GM23338 (cell line): ENCODE data around the gene KLHL36. TPM values are rescaled to one million over a fixed set of nuclear protein-coding genes. Genes with fewer than 3 reads are reported as not detected.

ENCODE experiments used
- ATAC-seq: fragments of 200-7000 bp; cut with Tn5 transposase; 3 replicates; pipeline ENCODE4 v1.9.1; 2020
- DNase-seq: peaks from one replicate; pipeline ENCODE4 v3.0.0-alpha.2; 2015; ENCODE audit warnings: low spot score
- H2AFZ ChIP-seq: fragments of 200-600 bp; sonication (generic); 2 replicates; pipeline ENCODE4 v1.8.0; 2016; ENCODE audit warnings: antibody characterized with exemption, mild to moderate bottlenecking, moderate library complexity
- H3F3A ChIP-seq: fragments of 200-600 bp; sonication (generic); replicated peaks from 2 replicates; pipeline ENCODE4 v1.8.0; 2017; ENCODE audit warnings: antibody characterized with exemption, mixed run types, low read depth
- H3K27ac ChIP-seq: fragments of 200-600 bp; sonication (generic); 2 replicates; pipeline ENCODE4 v1.6.1; 2016; ENCODE audit warnings: low read depth
- H3K27me3 ChIP-seq: fragments of 200-600 bp; sonication (generic); 2 replicates; pipeline ENCODE4 v1.8.0; 2016; ENCODE audit warnings: mild to moderate bottlenecking, mixed run types, moderate library complexity; ENCODE audit not compliant: insufficient read depth
- H3K36me3 ChIP-seq: fragments of 200-600 bp; sonication (generic); 2 replicates; pipeline ENCODE4 v1.8.0; 2016; ENCODE audit warnings: mild to moderate bottlenecking; ENCODE audit not compliant: insufficient read depth
- H3K4me1 ChIP-seq: fragments of 200-600 bp; sonication (generic); 2 replicates; pipeline ENCODE4 v1.8.0; 2016; ENCODE audit warnings: mild to moderate bottlenecking, moderate library complexity; ENCODE audit not compliant: insufficient read depth
- H3K4me2 ChIP-seq: fragments of 200-600 bp; sonication (generic); 2 replicates; pipeline ENCODE4 v1.7.1; 2017; ENCODE audit warnings: mixed run types
- H3K4me3 ChIP-seq: fragments of 200-600 bp; sonication (generic); 2 replicates; pipeline ENCODE4 v1.6.1; 2016; ENCODE audit warnings: mixed run types
- H3K79me2 ChIP-seq: fragments of 200-600 bp; sonication (generic); replicated peaks from 2 replicates; pipeline ENCODE4 v1.8.0; 2017; ENCODE audit warnings: mild to moderate bottlenecking; ENCODE audit not compliant: insufficient read depth
- H3K9me2 ChIP-seq: fragments of 200-600 bp; sonication (generic); 2 replicates; pipeline ENCODE4 v1.8.0; 2017; ENCODE audit not compliant: insufficient read depth
- H4K20me1 ChIP-seq: fragments of 200-600 bp; sonication (generic); replicated peaks from 2 replicates; pipeline ENCODE4 v1.8.0; 2017; ENCODE audit warnings: mild to moderate bottlenecking; ENCODE audit not compliant: insufficient read depth
- H3K27ac Mint-ChIP-seq: 2 replicates; pipeline ENCODE4 v1.8.0; 2020; ENCODE audit warnings: inconsistent platforms, mild to moderate bottlenecking, moderate library complexity, mixed read lengths
- H3K27me3 Mint-ChIP-seq: 3 replicates; pipeline ENCODE4 v1.8.0; 2022; ENCODE audit warnings: low read depth, mild to moderate bottlenecking, moderate library complexity, mixed read lengths, inconsistent platforms; ENCODE audit not compliant: insufficient read depth, poor library complexity
- H3K36me3 Mint-ChIP-seq: 3 replicates; pipeline ENCODE4 v1.8.0; 2021; ENCODE audit warnings: low read depth, mild to moderate bottlenecking, inconsistent platforms, moderate library complexity, mixed read lengths
- H3K4me1 Mint-ChIP-seq: 3 replicates; pipeline ENCODE4 v1.8.0; 2020; ENCODE audit warnings: mild to moderate bottlenecking, inconsistent platforms, mixed read lengths
- H3K4me3 Mint-ChIP-seq: 3 replicates; pipeline ENCODE4 v1.8.0; 2021; ENCODE audit warnings: moderate library complexity, mild to moderate bottlenecking, inconsistent platforms, mixed read lengths
- H3K9me3 Mint-ChIP-seq: 3 replicates; pipeline ENCODE4 v1.8.0; 2020; ENCODE audit warnings: moderate library complexity, mild to moderate bottlenecking, inconsistent platforms, mixed read lengths
- ETS1 ChIP-seq: IDR thresholded peaks from 2 replicates; pipeline ENCODE4 v1.6.1; 2016; ENCODE audit warnings: antibody characterized with exemption
- EZH2 ChIP-seq: fragments of 200-600 bp; sonication (generic); IDR thresholded peaks from one replicate; pipeline ENCODE4 v1.8.0; 2017; ENCODE audit warnings: antibody characterized with exemption, mild to moderate bottlenecking, low read depth; ENCODE audit not compliant: unreplicated experiment
- JUNB ChIP-seq: IDR thresholded peaks from one replicate; pipeline ENCODE4 v1.6.1; 2016; ENCODE audit warnings: antibody characterized with exemption; ENCODE audit not compliant: unreplicated experiment
- POLR2AphosphoS5 ChIP-seq: IDR thresholded peaks from 2 replicates; pipeline ENCODE4 v1.6.1; 2016; ENCODE audit warnings: antibody characterized with exemption, low read depth
- ZNF114 ChIP-seq: fragments of 250-450 bp; sonication (Bioruptor Pico); IDR thresholded peaks from 2 replicates; pipeline ENCODE4 v1.5.0; 2020; ENCODE audit warnings: mild to moderate bottlenecking, moderate library complexity
- ZNF462 ChIP-seq: fragments of 250-450 bp; sonication (Bioruptor Pico); IDR thresholded peaks from 2 replicates; pipeline ENCODE4 v1.5.0; 2020; ENCODE audit warnings: mild to moderate bottlenecking, moderate library complexity
- polyA plus RNA-seq: library from polyadenylated mRNA; unstranded; fragments of >200 nt; fragmentation: Nextera tagmentation; extraction: Ambion mirVana; gene quantifications from 2 replicates; pipeline ENCODE4 v1.2.1, GENCODE V29; 2016
- total RNA-seq: library from RNA; depleted of rRNA; stranded (reverse); fragments of >200 nt; shearing (Covaris generic); gene quantifications from 2 replicates; pipeline ENCODE4 v1.2.3, GENCODE V29; 2014

KLHL36 gene
- total and polyA plus RNA-seq, 2 experiments from 2014 or later, result 13.4 to 70.4 TPM

GRCh38 chr16:84631153-84631466 lies 17.2 kb upstream of the KLHL36 start (continued):
- no peak for TF ChIP-seq ZNF462
- no peak for TF ChIP-seq ETS1
- no peak for TF ChIP-seq POLR2AphosphoS5

GRCh38 chr16:84631886-84632285 lies 16.4 kb upstream of the KLHL36 start:
- ATAC-seq, result no peak
- TF ChIP-seq ZNF462 (no peak), ETS1 (no peak), POLR2AphosphoS5 (no peak), EZH2 (no peak), JUNB (no peak), ZNF114 (no peak)

More at GRCh38 chr16:84631886-84632285, 16.4 kb upstream of the KLHL36 start:
- no peak overlapping the region for H3K4me3 Mint-ChIP-seq
- Histone ChIP-seq H3K4me3 (no peak overlapping the region), H3K36me3 (no peaks in the 10 kb centered on the region), H3K27me3 (no peaks in the 10 kb centered on the region), H4K20me1 (no peaks in the 10 kb centered on the region), H3F3A (no peaks in the 10 kb centered on the region), H3K9me2 (no peaks in the 10 kb centered on the region), H2AFZ (peak overlapping the region; percentile 28; the same call in 1 of the 2 replicates), H3K27ac (no peak overlapping the region), H3K4me1 (0 out of 2 replicates have a peak, but pooled peaks cover 5% of the 10 kb centered on the region), H3K4me2 (no peak overlapping the region), H3K79me2 (no peaks in the 10 kb centered on the region)
- H3K4me1 Mint-ChIP-seq, result peaks cover 9% of the 10 kb centered on the region; the same call in 2 of the 3 replicates
- H3K27ac Mint-ChIP-seq, result no peak overlapping the region
- H3K9me3 Mint-ChIP-seq, result no peaks in the 10 kb centered on the region
- no peak for DNase-seq
- H3K36me3 Mint-ChIP-seq, result no peaks in the 10 kb centered on the region
- H3K27me3 Mint-ChIP-seq, result no peaks in the 10 kb centered on the region
